ENCODE measurements around the gene PDIA5.

- TF ChIP-seq CTCF (IDR thresholded peaks at IDR 0.05) (no peak), POLR2A (IDR thresholded peaks at IDR 0.05) (no peak), POLR2AphosphoS5 (IDR thresholded peaks at IDR 0.05) (no peak), EP300 (IDR thresholded peaks at IDR 0.05) (no peak)
Observed at GRCh38 chr3:123113889-123114450, 47.1 kb downstream of the PDIA5 start.

All from sigmoid colon (tissue), 4 donors.